GM10266 (cell line): ENCODE measurements around the gene ATP1A4.
"Not testable (repeated sequence)": the region's sequence is repeated elsewhere in the genome, so short reads cannot be mapped to it uniquely, and the experiment has no call there.

ENCODE experiments used
- DNase-seq: peaks from one replicate; pipeline ENCODE4 v3.0.0; 2012; ENCODE audit errors: extremely low spot score
- CTCF ChIP-seq: IDR thresholded peaks from 2 replicates; pipeline ENCODE4 v1.5.1; 2012; ENCODE audit warnings: mild to moderate bottlenecking, low read depth; ENCODE audit not compliant: control insufficient read depth, insufficient read depth; ENCODE audit errors: missing control alignments

The ATP1A4 gene

GRCh38 chr1:160108888-160109662 lies 42.3 kb upstream of the ATP1A4 start:
- DNase-seq: no peak
- TF ChIP-seq CTCF: peak; percentile 59

GRCh38 chr1:160109686-160110085 lies 41.7 kb upstream of the ATP1A4 start:
- no peak for DNase-seq
- TF ChIP-seq CTCF: no peak

DNA sequence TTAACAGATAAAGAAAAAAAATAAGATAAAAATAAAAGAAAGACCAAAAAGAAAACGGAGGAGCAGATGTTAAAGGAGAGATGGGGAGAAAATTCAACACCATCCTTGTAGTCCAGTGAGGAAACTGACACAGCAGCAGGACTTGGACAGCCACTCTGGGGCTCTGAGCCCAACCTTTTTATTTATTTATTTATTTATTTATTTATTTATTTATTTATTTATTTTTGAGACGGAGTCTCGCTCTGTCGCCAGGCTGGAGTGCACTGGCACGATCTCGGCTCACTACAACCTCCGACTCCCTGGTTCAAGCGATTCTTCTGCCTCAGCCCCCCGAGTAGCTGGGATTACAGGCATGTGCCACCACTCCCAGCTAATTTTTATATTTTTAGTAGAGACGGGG lies 39.9 kb upstream of the ATP1A4 start:
- not testable (repeated sequence) for DNase-seq

DNA sequence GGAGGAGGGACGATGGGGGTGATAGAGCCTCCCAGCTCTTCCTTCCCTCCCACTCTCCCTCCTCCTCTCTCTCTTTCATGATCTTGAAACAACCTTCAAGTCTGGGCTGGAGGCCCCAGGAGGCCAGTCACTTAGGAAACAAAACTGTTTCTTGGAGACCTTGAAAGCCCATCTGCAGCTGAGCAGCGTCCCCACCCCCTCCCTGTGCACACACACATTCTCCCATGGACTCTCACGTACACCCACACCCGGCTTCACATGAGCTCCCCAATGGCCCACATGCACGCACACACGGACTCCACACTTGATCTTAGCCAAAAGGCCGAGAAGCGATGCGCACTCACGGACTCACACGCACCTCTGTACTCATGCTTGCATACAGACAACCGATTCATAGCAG lies 39.0 kb upstream of the ATP1A4 start:
- DNase-seq: no peak
- no peak for TF ChIP-seq CTCF

- no peak for TF ChIP-seq CTCF
- DNase-seq: no peak
These were observed 38.0 kb upstream of the ATP1A4 start for GRCh38 chr1:160113407-160113806.

- DNase-seq: no peak
- TF ChIP-seq CTCF: no peak
These were observed 37.3 kb upstream of the ATP1A4 start for GRCh38 chr1:160114085-160114484.

GRCh38 chr1:160115545-160116282 lies 35.7 kb upstream of the ATP1A4 start, which contains the start of gene ATP1A2:
TSS of gene ATP1A2 (plus strand) at chr1:160115759. CDS start at chr1:160115862, 103 bp downstream.
- TF ChIP-seq CTCF: no peak
- no peak for DNase-seq
